Posterior vena cava (tissue), 2 donors: Measurements from ENCODE around the gene CFAP299. TPM values are rescaled to one million over a fixed set of nuclear protein-coding genes. Genes with fewer than 3 reads are reported as not detected.
"Not testable (repeated sequence)": the region's sequence is repeated elsewhere in the genome, so short reads cannot be mapped to it uniquely, and the experiment has no call there.

ENCODE experiments used
- DNase-seq: peaks from one replicate; pipeline ENCODE4 v3.0.0-alpha.2; 2020; ENCODE audit warnings: low spot score
- intact Hi-C, 2 donors: fragments of 100-400 bp; cut with DNase I; formaldehyde crosslinking; loops; one replicate each; pipeline versions ENCODE4 v1.14.1 to v1.14.2; 2022 to 2023
- total RNA-seq, 2 donors: library from RNA; stranded (reverse); fragmentation: NEBNext Ultra II Directional; extraction: Animal tissue kit (Norgen Biotek cat#: 25700); gene quantifications; one replicate each; pipeline ENCODE4 v1.2.1, GENCODE V29; 2021
- donor health status: DM: yes; HTN: yes; CAD: no.
- donor health status: DM: yes; HTN: yes; CAD: no.

CFAP299 gene
- total RNA-seq, 2 donors from 2014 or later = not detected

GRCh38 chr4:80321776-80322175, 13.8 kb upstream of the CFAP299 start:
- peak; percentile 16 for DNase-seq
- intact Hi-C loops = no loop called here

GRCh38 chr4:80322716-80323115, 12.8 kb upstream of the CFAP299 start:
- intact Hi-C loops = no loop called here
- no peak for DNase-seq

- intact Hi-C loops = no loop called here
- DNase-seq = no peak
These were observed 11.4 kb upstream of the CFAP299 start for GRCh38 chr4:80324171-80324570.

GRCh38 chr4:80331693-80332092, 3.8 kb upstream of the CFAP299 start:
- no peak for DNase-seq
- intact Hi-C loops = no loop called here

- DNase-seq = no peak
- intact Hi-C loops = no loop called here
These were observed 2.4 kb upstream of the CFAP299 start for GRCh38 chr4:80333121-80333520.

GRCh38 chr4:80334568-80334967, 962 bp upstream of the CFAP299 start:
- intact Hi-C loops = no loop called here

GRCh38 chr4:80335226-80335553, 340 bp upstream of the CFAP299 start:
- intact Hi-C loops = no loop called here
- DNase-seq = no peak

More at GRCh38 chr4:80334568-80334967, 962 bp upstream of the CFAP299 start:
- DNase-seq = no peak

- no peak for DNase-seq
- intact Hi-C loops = no loop called here
These were observed 1.1 kb downstream of the CFAP299 start for GRCh38 chr4:80336582-80336981.

GRCh38 chr4:80340036-80340435, 4.5 kb downstream of the CFAP299 start:
- intact Hi-C loops = no loop called here
- DNase-seq = no peak

- DNase-seq = not testable (repeated sequence)
These were observed 7.2 kb downstream of the CFAP299 start for GRCh38 chr4:80342684-80343083.

GRCh38 chr4:80343887-80344286, 8.4 kb downstream of the CFAP299 start:
- intact Hi-C loops = no loop called here
- no peak for DNase-seq

More at GRCh38 chr4:80342684-80343083, 7.2 kb downstream of the CFAP299 start:
- intact Hi-C loops = not testable (repeated sequence)

- intact Hi-C loops = loop anchor here in 1 of 2 donors (5.0 kb wide), 1 partner anchor 632 kb away; no protein-coding TSS in a partner anchor
- DNase-seq = no peak
These were observed 24.6 kb downstream of the CFAP299 start for GRCh38 chr4:80360084-80360483.

GRCh38 chr4:80360900-80361299, 25.4 kb downstream of the CFAP299 start:
- DNase-seq = no peak
- intact Hi-C loops = loop anchor here in 1 of 2 donors (5.0 kb wide), 1 partner anchor 631 kb away; no protein-coding TSS in a partner anchor

GRCh38 chr4:80361329-80361900, 25.9 kb downstream of the CFAP299 start:
- no peak for DNase-seq
- intact Hi-C loops = loop anchor here in 1 of 2 donors (5.0 kb wide), 1 partner anchor 631 kb away; no protein-coding TSS in a partner anchor

GRCh38 chr4:80362578-80363181, 27.1 kb downstream of the CFAP299 start:
- intact Hi-C loops = loop anchor here in 1 of 2 donors (5.0 kb wide), 1 partner anchor 630 kb away; no protein-coding TSS in a partner anchor
- no peak for DNase-seq

- intact Hi-C loops = no loop called here
- DNase-seq = no peak
These were observed 30.4 kb downstream of the CFAP299 start for GRCh38 chr4:80365928-80366327.

- no peak for DNase-seq
- intact Hi-C loops = no loop called here
These were observed 32.2 kb downstream of the CFAP299 start for GRCh38 chr4:80367737-80368136.

GRCh38 chr4:80370635-80371034, 35.1 kb downstream of the CFAP299 start:
- peak; percentile 62 for DNase-seq
- intact Hi-C loops = no loop called here

- intact Hi-C loops = no loop called here
These were observed 35.5 kb downstream of the CFAP299 start for GRCh38 chr4:80371046-80371445.

GRCh38 chr4:80374180-80374579, 38.6 kb downstream of the CFAP299 start:
- DNase-seq = no peak
- intact Hi-C loops = no loop called here

More at GRCh38 chr4:80371046-80371445, 35.5 kb downstream of the CFAP299 start:
- no peak for DNase-seq
